IPS-18a (cell line): ENCODE results near the gene ZDHHC3.

ENCODE experiments used
- H3K27ac ChIP-seq: one replicate; pipeline ENCODE4 v1.5.1; 2013; ENCODE audit warnings: low read length
- H3K27me3 ChIP-seq: one replicate; pipeline ENCODE4 v1.6.1; 2013; ENCODE audit warnings: mild to moderate bottlenecking, low read length; ENCODE audit not compliant: control insufficient read depth, insufficient read depth
- H3K36me3 ChIP-seq: one replicate; pipeline ENCODE4 v1.6.1; 2013; ENCODE audit warnings: low read depth, low read length; ENCODE audit not compliant: control insufficient read depth
- H3K4me1 ChIP-seq: one replicate; pipeline ENCODE4 v1.6.1; 2013; ENCODE audit warnings: low read depth, low read length; ENCODE audit not compliant: control insufficient read depth
- H3K4me3 ChIP-seq: one replicate; pipeline ENCODE4 v1.5.1; 2013; ENCODE audit warnings: low read length
- H3K9ac ChIP-seq: one replicate; pipeline ENCODE4 v1.6.1; 2013; ENCODE audit warnings: mild to moderate bottlenecking, low read length, moderate library complexity
- H3K9me3 ChIP-seq: one replicate; pipeline ENCODE4 v1.6.1; 2013; ENCODE audit warnings: low read depth, low read length; ENCODE audit not compliant: control insufficient read depth

ZDHHC3 gene, protein sequence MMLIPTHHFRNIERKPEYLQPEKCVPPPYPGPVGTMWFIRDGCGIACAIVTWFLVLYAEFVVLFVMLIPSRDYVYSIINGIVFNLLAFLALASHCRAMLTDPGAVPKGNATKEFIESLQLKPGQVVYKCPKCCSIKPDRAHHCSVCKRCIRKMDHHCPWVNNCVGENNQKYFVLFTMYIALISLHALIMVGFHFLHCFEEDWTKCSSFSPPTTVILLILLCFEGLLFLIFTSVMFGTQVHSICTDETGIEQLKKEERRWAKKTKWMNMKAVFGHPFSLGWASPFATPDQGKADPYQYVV

DNA sequence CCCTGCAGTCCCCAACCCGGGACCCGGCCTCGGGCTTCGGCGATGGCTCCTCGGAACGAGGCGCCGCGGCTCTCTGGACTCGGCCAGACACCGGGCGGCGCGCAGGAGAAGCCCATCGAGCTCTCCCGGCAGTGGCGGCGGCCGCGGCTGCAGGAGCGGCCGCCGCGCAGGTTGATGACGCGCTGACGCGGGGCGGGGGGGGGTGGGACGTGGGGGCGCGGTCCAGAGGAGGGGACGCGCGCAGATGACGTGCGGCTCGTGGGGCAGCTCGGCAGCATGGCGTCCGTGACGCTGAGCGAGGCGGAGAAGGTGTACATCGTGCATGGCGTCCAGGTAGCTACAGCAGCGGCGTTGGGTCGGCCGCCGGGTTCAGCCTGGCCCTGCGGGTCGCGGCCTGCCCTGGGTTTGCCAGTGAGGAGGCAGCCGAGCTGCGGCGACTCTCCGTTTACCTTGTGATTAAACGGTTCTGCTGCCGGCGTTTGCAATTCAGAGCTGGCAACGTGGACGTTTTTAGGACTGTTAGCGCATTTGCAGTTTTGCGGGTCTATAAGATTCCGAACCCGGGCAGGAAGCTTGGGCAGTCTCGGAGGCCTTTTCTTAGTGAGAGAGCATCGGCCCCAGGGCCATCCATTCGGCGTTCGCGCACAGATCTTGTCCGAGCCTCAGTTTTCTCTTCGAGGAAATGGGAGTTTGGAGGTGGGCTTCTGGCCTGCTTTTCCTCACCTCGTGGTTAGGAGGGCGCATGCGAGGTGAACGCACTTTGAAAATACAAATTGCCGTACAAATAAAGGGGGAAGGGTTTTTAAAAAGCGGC, at the start of gene ZDHHC3, which contains the start of gene EXOSC7:
ZDHHC3 (minus strand) TSS at position 173 of the 814 bp plus-strand sequence. CDS start 16,738 bp downstream, outside the sequence.
EXOSC7 (plus strand) TSS at position 243 of the 814 bp plus-strand sequence; CDS start at position 277, 34 bp downstream.
- Histone ChIP-seq H3K27ac (peak within 1 kb of the TSS; percentile 95), H3K4me3 (peak within 1 kb of the TSS; percentile 98), H3K9me3 (no peaks in the 10 kb centered on the region), H3K4me1 (peaks cover 12% of the 10 kb centered on the region), H3K36me3 (peaks cover under 1% of the 10 kb centered on the region), H3K9ac (peak within 1 kb of the TSS; percentile 98), H3K27me3 (no peaks in the 10 kb centered on the region)

DNA sequence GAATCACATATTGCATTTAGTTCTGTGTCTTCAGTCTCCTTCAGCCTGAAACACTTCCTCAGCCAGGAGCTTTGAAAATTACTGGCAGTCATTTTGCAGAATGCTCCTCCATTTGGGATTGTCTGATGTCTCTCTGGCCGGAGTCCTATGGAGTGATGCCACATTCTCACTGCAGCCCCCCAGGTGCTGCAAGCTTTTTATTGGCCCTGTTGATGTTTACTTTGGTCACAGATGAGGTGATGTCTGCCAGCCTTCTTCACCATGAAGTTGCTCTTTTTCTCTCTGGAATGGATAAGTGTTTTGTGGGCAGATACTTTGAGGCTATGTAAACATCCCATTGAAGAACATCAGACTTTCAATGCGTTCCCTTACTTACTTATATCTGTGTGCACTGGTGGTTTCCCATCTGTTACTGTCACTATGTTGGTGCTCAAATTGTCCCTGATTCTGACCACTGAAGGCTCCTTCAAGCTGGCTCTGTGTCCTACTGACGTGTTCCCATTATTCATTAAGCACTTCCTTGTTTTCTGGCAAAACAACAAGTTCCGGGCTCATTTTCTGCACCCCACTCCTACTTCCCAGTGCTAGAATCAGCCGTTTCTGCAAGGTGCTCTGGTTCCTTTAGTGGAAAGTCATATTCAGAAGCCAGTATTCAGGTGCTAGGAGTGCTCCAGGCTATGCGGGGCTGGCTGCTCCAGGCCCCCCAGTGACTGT, 48.7 kb upstream of the ZDHHC3 start:
- Histone ChIP-seq H3K27me3 (no peaks in the 10 kb centered on the region), H3K9me3 (no peaks in the 10 kb centered on the region), H3K9ac (no peak overlapping the region), H3K4me3 (no peak overlapping the region), H3K36me3 (no peaks in the 10 kb centered on the region), H3K4me1 (no peaks in the 10 kb centered on the region), H3K27ac (no peak overlapping the region)

DNA sequence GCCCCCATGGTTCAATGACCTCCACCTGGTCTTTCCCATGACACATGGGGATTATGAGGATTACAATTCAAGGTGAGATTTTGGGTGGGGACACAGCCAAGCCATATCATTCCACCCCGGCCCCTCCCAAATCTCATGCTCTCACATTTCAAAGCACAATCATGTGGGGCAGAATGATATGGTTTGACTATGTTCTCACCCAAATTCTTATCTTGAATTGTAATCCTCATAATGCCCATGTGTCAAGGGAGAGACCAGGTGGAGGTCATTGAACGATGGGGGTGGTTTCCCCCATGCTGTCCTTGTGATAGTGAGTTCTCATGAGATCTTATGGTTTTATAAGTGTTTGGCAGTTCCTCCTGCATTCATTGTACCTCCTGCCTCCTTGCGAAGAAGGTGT, 47.7 kb upstream of the ZDHHC3 start:
- Histone ChIP-seq H3K27me3 (no peaks in the 10 kb centered on the region), H3K4me3 (no peak overlapping the region), H3K4me1 (no peaks in the 10 kb centered on the region), H3K9ac (no peak overlapping the region), H3K36me3 (no peaks in the 10 kb centered on the region), H3K27ac (no peak overlapping the region), H3K9me3 (no peaks in the 10 kb centered on the region)

DNA sequence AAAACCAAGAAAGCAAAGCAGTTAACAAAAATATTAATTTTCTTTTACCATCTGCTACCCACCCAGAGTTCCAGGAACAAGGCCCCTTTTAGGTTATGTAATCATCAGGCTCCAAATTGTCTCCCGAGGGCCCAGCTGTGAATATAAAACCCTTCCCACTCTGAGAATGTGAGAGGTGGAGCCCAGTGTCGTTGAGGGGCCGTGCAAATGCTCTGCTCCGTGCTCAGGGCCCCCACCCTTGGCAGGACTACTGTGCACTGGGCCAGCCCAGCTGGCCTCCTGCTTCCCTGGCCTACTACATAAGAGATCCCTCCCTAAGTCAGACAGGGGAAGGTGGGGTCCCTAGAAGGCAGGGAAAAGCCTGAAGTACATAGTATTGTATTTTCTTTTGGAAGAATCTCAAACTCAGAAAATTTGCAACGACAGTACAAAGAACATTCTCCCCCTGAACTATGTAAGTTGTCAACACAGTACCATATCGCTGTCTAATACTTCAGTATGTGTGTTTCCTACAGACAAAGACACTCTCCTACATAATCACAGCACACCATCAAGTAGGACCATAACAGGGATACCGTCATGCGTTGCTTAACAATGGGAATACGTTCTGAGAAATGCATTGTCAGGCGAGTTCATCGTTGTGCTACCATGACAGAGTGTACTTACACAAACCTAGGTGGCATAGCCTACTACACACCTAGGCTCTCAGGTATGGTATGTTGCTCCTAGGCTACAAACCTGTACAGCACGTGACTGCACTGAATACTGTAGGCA, 45.7 kb upstream of the ZDHHC3 start:
- Histone ChIP-seq H3K9ac (no peak overlapping the region), H3K27ac (no peak overlapping the region), H3K27me3 (no peaks in the 10 kb centered on the region), H3K36me3 (no peaks in the 10 kb centered on the region), H3K4me3 (no peak overlapping the region), H3K4me1 (no peaks in the 10 kb centered on the region), H3K9me3 (no peaks in the 10 kb centered on the region)

DNA sequence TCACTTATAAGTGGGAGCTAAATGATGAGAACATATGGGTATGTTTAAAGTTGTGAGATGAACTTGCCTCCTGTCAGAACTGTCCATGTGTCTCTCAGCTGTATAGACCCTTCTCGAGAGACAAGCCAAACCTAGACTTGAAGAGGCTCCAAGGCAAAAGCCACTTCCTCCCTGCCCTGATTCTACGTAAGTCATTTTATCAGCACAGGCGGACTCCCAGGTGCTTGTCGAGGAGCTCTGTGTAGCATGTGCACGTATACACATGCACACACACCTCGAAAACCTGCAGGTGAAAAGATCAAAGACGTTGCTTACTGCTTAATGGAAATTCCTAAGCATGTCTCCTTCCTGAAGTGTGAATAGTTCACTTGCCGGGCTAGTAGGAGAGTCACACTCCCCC, 44.6 kb upstream of the ZDHHC3 start:
- Histone ChIP-seq H3K4me3 (no peak overlapping the region), H3K9ac (no peak overlapping the region), H3K9me3 (no peaks in the 10 kb centered on the region), H3K27me3 (no peaks in the 10 kb centered on the region), H3K4me1 (no peaks in the 10 kb centered on the region), H3K36me3 (no peaks in the 10 kb centered on the region), H3K27ac (no peak overlapping the region)

DNA sequence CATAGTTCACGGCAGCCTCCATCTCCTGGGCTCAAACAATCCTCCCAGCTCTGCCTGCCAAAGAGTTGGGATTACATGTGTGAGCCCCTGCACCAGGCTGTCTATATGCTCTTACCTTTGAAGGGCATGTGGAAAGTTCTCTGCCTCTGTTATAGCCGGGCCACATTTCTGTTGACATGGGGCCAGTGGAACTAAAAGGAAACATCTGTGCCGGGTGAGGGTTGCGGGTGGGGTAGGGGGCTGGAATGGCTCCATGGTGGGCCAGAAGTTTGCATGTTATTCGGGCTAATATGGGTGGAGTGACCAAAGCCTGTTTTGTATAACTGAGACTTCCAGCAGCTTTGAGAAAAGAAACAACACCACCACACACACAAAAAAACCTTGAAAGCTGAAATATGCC, 41.8 kb upstream of the ZDHHC3 start:
- Histone ChIP-seq H3K9me3 (no peaks in the 10 kb centered on the region), H3K27me3 (no peaks in the 10 kb centered on the region), H3K9ac (no peak overlapping the region), H3K27ac (no peak overlapping the region), H3K4me1 (no peaks in the 10 kb centered on the region), H3K4me3 (no peak overlapping the region), H3K36me3 (peaks cover 4% of the 10 kb centered on the region)

DNA sequence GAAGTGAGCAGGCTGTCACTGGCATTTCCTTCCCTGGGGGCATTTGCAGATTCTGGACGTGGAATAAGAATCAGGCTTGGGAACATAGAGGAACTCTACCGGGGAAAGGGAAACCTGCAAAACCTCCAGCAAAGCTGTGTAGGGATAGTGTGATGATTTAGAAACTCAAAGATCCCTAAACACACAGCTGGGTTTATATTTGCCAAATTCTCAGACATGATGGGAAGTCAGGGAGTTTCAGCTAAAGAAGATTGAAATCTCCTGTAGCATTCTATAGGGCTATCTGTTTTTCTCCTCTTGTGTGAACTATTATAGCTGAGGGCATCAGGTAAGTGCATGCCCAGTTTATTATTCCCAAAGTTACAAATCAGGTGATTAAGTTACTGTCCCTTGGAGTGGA, 40.9 kb upstream of the ZDHHC3 start:
- Histone ChIP-seq H3K9ac (no peak overlapping the region), H3K4me3 (no peak overlapping the region), H3K27ac (no peak overlapping the region), H3K4me1 (no peaks in the 10 kb centered on the region), H3K27me3 (no peaks in the 10 kb centered on the region), H3K36me3 (peaks cover 14% of the 10 kb centered on the region), H3K9me3 (no peaks in the 10 kb centered on the region)

DNA sequence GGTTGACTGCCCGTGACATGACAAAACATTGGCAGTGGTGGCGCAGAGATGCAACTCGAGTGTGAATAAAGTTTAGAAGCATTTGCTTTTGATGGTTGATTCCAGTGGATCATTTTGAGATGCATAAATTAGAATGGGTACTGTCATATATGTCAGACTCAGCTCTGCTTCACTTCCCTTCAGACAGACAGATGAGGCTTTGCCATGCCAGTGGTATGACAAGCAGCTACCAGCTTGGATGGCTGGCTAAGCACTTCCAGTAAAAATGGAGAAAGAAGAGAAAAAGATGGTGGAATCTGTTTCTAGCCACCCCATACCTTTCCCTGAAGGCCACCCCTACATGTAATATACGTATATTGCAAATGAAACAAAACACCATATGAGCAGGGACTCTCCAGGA, 36.6 kb upstream of the ZDHHC3 start:
- H3K27me3 ChIP-seq: no peaks in the 10 kb centered on the region
- H3K36me3 ChIP-seq: peaks cover 35% of the 10 kb centered on the region
- H3K4me1 ChIP-seq: no peaks in the 10 kb centered on the region
- H3K4me3 ChIP-seq: no peak overlapping the region
- no peak overlapping the region for H3K9ac ChIP-seq
- H3K27ac ChIP-seq: no peak overlapping the region
- no peaks in the 10 kb centered on the region for H3K9me3 ChIP-seq

DNA sequence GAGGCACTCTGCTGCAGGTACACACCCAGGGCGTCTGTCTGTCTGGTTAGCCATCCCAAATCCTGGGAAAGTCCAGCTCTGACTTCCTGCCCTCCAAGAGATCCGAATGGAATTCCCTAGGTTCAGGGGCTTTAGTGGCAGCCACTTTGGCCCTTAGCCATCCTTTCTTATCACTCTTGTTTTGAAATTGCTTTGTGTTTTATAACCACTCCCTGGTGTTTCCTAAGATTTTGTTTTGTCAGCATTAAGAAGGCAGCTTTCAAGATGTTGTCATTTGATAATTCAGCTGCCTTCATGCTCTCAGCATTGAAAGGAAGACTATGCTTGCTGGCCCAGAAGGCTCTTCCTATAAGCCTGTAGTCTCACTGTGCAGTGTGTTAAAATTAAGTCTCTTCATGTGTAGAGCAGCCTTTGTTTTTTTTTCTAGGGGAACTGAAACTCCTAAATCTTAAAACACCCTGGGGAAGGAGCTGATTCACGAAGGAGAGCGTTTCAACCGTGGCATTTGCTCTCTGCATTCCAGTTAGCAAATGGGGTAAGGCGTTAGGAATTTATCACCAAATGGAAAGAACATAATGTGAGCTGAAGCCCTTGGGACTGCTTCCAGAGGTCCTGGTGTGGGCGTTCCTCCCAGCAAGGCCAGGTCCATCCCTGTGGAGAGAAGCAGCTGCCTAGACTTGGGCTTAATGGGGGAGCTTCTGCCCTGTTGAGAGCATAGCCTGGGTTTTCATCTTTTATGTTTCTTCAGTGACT, 36.0 kb upstream of the ZDHHC3 start:
- no peak overlapping the region for H3K9ac ChIP-seq

DNA sequence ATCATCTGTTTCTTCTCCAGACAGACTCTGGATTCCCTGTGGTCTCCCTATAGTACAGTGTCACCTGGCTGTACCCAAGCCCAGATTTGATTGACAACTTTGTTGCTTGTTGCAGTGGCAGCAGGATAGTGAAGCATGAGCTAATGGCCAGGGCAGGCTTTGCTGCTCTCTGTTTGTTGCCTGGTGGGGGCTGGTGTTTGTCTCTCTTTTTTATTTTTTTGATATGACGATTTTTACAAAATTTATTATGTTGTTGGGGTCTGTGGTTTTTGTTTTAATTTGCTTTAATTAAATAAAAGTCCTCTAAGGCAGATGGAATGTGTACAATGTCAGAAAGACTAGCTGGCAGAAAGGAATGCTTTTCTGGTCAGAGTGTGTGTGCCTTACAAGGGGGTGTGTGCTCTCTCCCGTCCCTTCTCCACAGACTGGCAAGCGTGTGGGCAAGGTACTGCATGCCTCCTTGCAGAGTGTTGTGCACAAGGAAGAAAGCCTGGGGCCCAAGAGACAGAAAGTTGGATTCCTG, 34.9 kb upstream of the ZDHHC3 start:
- no peaks in the 10 kb centered on the region for H3K4me1 ChIP-seq
- H3K9ac ChIP-seq: no peak overlapping the region
- H3K9me3 ChIP-seq: no peaks in the 10 kb centered on the region
- H3K4me3 ChIP-seq: no peak overlapping the region
- no peak overlapping the region for H3K27ac ChIP-seq
- H3K27me3 ChIP-seq: no peaks in the 10 kb centered on the region
- H3K36me3 ChIP-seq: peaks cover 41% of the 10 kb centered on the region

More for the DNA sequence above, 36.0 kb upstream of the ZDHHC3 start:
- Histone ChIP-seq H3K4me3 (no peak overlapping the region), H3K4me1 (no peaks in the 10 kb centered on the region), H3K9me3 (no peaks in the 10 kb centered on the region), H3K27me3 (no peaks in the 10 kb centered on the region), H3K36me3 (peaks cover 41% of the 10 kb centered on the region), H3K27ac (no peak overlapping the region)
